Hepatocyte (in vitro differentiated cells): ENCODE results near the gene TSN.

Experiments used
- EZH2 ChIP-seq: fragments of 200-600 bp; sonication (generic); IDR thresholded peaks from 2 replicates; pipeline ENCODE4 v1.6.1; 2016; ENCODE audit warnings: antibody characterized with exemption, mild to moderate bottlenecking, borderline replicate concordance
- EZH2phosphoT487 ChIP-seq: fragments of 200-600 bp; sonication (generic); IDR thresholded peaks from one replicate; pipeline ENCODE4 v1.6.1; 2018; ENCODE audit warnings: antibody characterized with exemption, mild to moderate bottlenecking, low read depth, moderate library complexity; ENCODE audit not compliant: unreplicated experiment, severe bottlenecking
- TF ChIP-seq, protein P1 (sequence below): fragments of 200-600 bp; sonication (generic); IDR thresholded peaks from 2 replicates; pipeline ENCODE4 v1.5.1; 2016; ENCODE audit warnings: antibody characterized with exemption, mild to moderate bottlenecking; ENCODE audit not compliant: poor library complexity

GRCh38 chr2:121801916-121802315, 46.5 kb downstream of the TSN start:
- TF ChIP-seq, protein P1, sequence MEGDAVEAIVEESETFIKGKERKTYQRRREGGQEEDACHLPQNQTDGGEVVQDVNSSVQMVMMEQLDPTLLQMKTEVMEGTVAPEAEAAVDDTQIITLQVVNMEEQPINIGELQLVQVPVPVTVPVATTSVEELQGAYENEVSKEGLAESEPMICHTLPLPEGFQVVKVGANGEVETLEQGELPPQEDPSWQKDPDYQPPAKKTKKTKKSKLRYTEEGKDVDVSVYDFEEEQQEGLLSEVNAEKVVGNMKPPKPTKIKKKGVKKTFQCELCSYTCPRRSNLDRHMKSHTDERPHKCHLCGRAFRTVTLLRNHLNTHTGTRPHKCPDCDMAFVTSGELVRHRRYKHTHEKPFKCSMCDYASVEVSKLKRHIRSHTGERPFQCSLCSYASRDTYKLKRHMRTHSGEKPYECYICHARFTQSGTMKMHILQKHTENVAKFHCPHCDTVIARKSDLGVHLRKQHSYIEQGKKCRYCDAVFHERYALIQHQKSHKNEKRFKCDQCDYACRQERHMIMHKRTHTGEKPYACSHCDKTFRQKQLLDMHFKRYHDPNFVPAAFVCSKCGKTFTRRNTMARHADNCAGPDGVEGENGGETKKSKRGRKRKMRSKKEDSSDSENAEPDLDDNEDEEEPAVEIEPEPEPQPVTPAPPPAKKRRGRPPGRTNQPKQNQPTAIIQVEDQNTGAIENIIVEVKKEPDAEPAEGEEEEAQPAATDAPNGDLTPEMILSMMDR = no peak
- no peak for TF ChIP-seq EZH2phosphoT487
- no peak for TF ChIP-seq EZH2
